Measurements from ENCODE around the gene MALAT1. TPM values are rescaled to one million over a fixed set of nuclear protein-coding genes. Genes with fewer than 3 reads are reported as not detected.

Gene MALAT1
- total and polyA plus RNA-seq, 2 of the 13 experiments (the other 11 are each of a cell fraction or from before 2014, with no cell fraction given), result 143 to 1,237 TPM

GRCh38 chr11:65502555-65503367 is 3.9 kb downstream of the MALAT1 start:
- peaks cover 6 to 40% of the 10 kb centered on the region in 2 experiments for H3K36me3 ChIP-seq (replicated peaks in 1 of 2; ENCODE audit: control insufficient read depth in 1 of 2, insufficient read depth in 2 of 2, low read length in 2 of 2)
- H3K4me1 ChIP-seq (ENCODE audit: insufficient read depth, low read length), result peaks cover 43% of the 10 kb centered on the region
- H4K20me1 ChIP-seq (ENCODE audit: insufficient read depth, low read length), result peaks cover 76% of the 10 kb centered on the region
- intact Hi-C loops (cut with micrococcal nuclease; ENCODE audit: unreplicated experiment) (loop anchor here (2.0 kb wide), 1 partner anchor 80 kb away; the partner anchor contains the start of gene NEAT1), in situ Hi-C loops (cut with HindIII; ENCODE audit: extremely low pct_ligation_motif_present, low pct_unique_long_range_greater_than_20kb) (loop anchor here (10.0 kb wide), 1 partner anchor 48 kb away; no protein-coding TSS in a partner anchor)
- ChIA-PET CTCF (ENCODE audit: low intra/inter-chr PET ratio, low total read pairs) (interaction anchor here (0.7 kb wide), 1 partner anchor 34 kb away, joined by 3 read pairs; no protein-coding TSS in a partner anchor), POLR2A (interaction anchor here (1.0 to 27.3 kb wide), 9 partner anchors 12 to 169 kb away, joined by 3 to 1590 read pairs (median 8); partner anchors contain the start of genes FRMD8, NEAT1 and SLC25A45)
- H3K27ac ChIP-seq (ENCODE audit: extremely low read length, insufficient read depth, low read length), result peak overlapping the region; percentile 5
- no TSS peak for BruUV-seq (replicated peaks)
- H3K4me2 ChIP-seq (ENCODE audit: low read depth, low read length), result peak overlapping the region; percentile 78
- no peak overlapping the region for H2AFZ ChIP-seq (ENCODE audit: low read length)
- H3K9ac ChIP-seq (ENCODE audit: insufficient read depth, low read depth, low read length), result peak overlapping the region; percentile 99
- no peak for TF ChIP-seq FIP1L1 (IDR thresholded peaks at IDR 0.05; ENCODE audit: borderline replicate concordance, insufficient read depth, low read depth, low read length)
- TF ChIP-seq POLR2AphosphoS2 (IDR thresholded peaks at IDR 0.05; ENCODE audit: low read depth, low read length), result peak; percentile 82
- peak; percentile 72; the same call in 1 of the 2 replicates for TF ChIP-seq HDAC6 (IDR thresholded peaks at IDR 0.05; ENCODE audit: low read depth, low read length)
- TF ChIP-seq MAFK (conservative IDR thresholded peaks at IDR 0.05 in 1 of 2, IDR thresholded peaks at IDR 0.05 in 1 of 2; ENCODE audit: low read length in 2 of 2), result no peak
- TF ChIP-seq AGO2 (optimal IDR thresholded peaks at IDR 0.05; ENCODE audit: low read depth, low read length), result peak; percentile 49
- no peak for TF ChIP-seq PHF20 (CRISPR knock-in tag; IDR thresholded peaks at IDR 0.05)
- TF ChIP-seq BRD4 (CRISPR knock-in tag; IDR thresholded peaks at IDR 0.05), result no peak
- peak; percentile 11; the same call in 1 of the 2 replicates for TF ChIP-seq RBFOX2 (IDR thresholded peaks at IDR 0.05; ENCODE audit: low read depth, low read length)
- TF ChIP-seq KLF13 (CRISPR knock-in tag; IDR thresholded peaks at IDR 0.05), result no peak
- no peak for TF ChIP-seq ZNF747 (CRISPR knock-in tag; IDR thresholded peaks at IDR 0.05; ENCODE audit: borderline replicate concordance)
- peak; percentile 2 for TF ChIP-seq ASH2L (IDR thresholded peaks at IDR 0.05; ENCODE audit: insufficient read length, low read depth, low read length)
- TF ChIP-seq RBM22 (optimal IDR thresholded peaks at IDR 0.05; ENCODE audit: low read length), result peak; percentile 97
- TF ChIP-seq POLR2G (IDR thresholded peaks at IDR 0.05; ENCODE audit: low read depth, low read length), result peak; percentile 76
- no peak for TF ChIP-seq ZNF569 (CRISPR knock-in tag; IDR thresholded peaks at IDR 0.05; ENCODE audit: borderline replicate concordance)
- no peak for TF ChIP-seq ZNF616 (CRISPR knock-in tag; IDR thresholded peaks at IDR 0.05; ENCODE audit: low read depth)
- TF ChIP-seq POLR2A (IDR thresholded peaks at IDR 0.05; ENCODE audit: insufficient read depth in 1 of 2, low read depth in 2 of 2, low read length in 2 of 2), result peak; percentile 46 to 64; a peak in 2 of 4 replicates
- no peak for ATAC-seq
- peaks cover 80% of the 10 kb centered on the region for H3K79me2 ChIP-seq (ENCODE audit: insufficient read depth, low read length)
- H3K27me3 ChIP-seq (ENCODE audit: control insufficient read depth in 1 of 2, insufficient read depth in 2 of 2, low read length in 2 of 2), result no peaks in the 10 kb centered on the region; a peak in 2 of 5 replicates
- no peaks in the 10 kb centered on the region for H3K9me3 ChIP-seq (ENCODE audit: low read length)
- H3K4me3 ChIP-seq (replicated peaks in 1 of 3; ENCODE audit: insufficient read depth in 1 of 3, low read depth in 2 of 3, low read length in 3 of 3), result peak overlapping the region; percentile 85 to 93 (median 89)
- no peak for DNase-seq (ENCODE audit: low spot score)
- FAIRE-seq, result no peak
- WGBS (ENCODE audit: low lambda C conversion rate), result 6% methylated on average over 6 of the region's 6 CpGs

Data from HepG2 (cell line).